Measurements from ENCODE around the gene PIK3CD.
A peak's percentile ranks its signal among the peaks of the same experiment; 100 is the strongest.
"Not testable (repeated sequence)": the region's sequence is repeated elsewhere in the genome, so short reads cannot be mapped to it uniquely, and the experiment has no call there.

PIK3CD gene

GRCh38 chr1:9691108-9691445 lies 39.5 kb downstream of the PIK3CD start:
- no peak for DNase-seq

DNA sequence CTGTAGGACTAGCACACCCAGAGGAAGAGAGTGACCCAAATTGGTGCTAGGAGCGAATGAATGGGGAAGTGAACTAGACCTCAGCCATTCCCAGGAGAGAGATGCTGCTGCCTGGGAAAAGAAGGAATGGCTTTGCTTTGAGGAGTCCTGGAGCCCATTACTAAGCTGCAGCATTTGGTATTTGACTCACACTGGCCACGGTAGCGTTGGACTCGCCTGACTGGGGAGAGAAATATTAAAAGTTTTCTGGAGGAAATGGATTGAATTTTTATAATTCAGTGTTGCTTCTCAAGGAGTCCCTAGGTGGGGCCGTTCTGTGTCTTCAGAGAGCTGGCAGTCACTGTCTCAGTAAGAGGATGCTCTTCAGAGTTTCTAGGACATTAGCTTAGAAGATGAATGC lies 40.2 kb downstream of the PIK3CD start:
- no peak for DNase-seq

GRCh38 chr1:9696793-9697192 lies 45.3 kb downstream of the PIK3CD start:
- no peak for DNase-seq

GRCh38 chr1:9699361-9699760 lies 47.8 kb downstream of the PIK3CD start:
- DNase-seq, result no peak

GRCh38 chr1:9700340-9700739 lies 48.8 kb downstream of the PIK3CD start:
- no peak for DNase-seq

- no peak for DNase-seq
These were observed 50.1 kb downstream of the PIK3CD start for GRCh38 chr1:9701665-9702064.

DNA sequence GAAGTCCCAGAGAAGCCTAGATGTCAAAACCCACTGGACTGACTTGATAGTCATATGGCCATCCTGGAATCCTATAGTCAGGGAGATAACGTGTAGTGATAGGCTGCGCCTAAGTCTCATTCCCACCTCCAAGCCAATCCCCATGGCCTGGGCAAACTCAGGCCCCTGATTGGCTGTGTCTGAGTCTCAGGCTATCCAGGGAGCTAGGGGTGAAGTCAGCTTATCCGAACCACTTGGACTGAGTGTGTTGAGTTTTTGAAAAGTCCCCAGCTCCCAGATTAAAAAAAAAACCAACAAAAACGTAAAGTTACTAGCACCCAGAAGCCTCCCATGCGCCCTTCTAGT lies 51.6 kb downstream of the PIK3CD start:
- DNase-seq, result peak; percentile 39

- DNase-seq, result no peak
These were observed 52.1 kb downstream of the PIK3CD start for GRCh38 chr1:9703681-9704080.

- DNase-seq, result no peak
These were observed 54.0 kb downstream of the PIK3CD start for GRCh38 chr1:9705337-9706093.

DNA sequence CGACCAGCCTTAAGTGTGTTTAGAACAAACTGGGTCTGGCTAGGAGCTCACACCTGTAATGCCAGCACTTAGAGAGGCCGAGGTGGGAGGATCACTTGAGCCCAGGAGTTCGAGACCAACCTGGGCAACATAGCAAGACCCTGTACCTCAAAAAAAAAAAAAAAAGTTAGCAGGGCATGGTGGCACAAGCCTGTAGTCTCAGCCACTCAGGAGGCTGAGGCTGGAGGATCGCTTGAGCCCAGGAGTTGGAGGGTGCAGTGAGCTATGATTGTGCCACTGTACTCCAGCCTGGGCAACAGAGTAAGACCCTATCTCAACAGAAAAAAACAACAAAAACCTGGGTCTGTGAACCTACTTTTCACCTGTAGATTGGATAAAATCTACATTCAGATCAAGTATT lies 54.6 kb downstream of the PIK3CD start:
- no peak for DNase-seq

DNA sequence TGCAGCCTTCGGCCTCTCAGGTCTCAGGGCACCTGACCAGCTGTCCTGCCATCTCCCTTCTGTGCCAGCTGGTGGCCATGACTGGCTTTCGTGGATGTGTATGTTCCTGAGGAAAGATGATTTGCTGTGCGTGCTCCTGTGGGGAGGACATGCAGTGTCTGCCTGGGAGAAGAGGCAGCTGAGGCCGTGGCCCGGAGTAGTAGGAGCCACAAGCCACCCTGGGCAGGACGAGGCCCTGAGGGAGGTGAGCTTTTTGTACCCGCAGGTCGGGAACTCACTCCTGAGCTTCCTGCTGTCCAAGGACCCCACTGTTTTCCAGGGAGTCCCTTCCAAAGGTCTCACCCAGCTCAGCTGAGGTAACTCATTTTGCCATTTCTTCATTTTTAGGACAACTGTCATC lies 58.5 kb downstream of the PIK3CD start:
- no peak for DNase-seq

DNA sequence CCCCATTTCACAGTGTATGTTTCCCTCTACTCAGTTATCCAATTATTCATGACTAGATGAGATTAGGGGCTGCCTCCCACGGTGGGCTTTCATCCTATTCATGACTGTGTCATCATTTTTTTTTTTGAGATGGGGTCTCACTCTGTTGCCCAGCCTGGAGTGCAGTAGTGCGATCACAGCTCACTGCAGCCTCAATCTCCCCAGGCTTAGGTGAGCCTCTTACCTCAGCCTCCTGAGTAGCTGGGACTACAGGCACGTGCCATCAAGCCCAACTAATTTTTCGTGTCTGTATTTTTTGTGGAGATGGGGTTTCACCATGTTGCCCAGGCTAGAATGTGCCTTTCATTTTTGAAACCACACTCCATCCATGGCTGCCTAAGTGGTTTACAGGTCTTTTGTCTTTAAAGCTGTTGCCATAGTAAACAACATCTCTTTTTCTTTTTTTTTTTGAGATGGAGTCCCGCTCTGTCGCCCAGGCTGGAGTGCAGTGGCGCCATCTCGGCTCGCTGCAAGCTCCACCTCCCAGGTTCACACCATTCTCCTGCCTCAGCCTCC lies 60.0 kb downstream of the PIK3CD start:
- DNase-seq, result no peak

- DNase-seq, result not testable (repeated sequence)
These were observed 61.2 kb downstream of the PIK3CD start for GRCh38 chr1:9712767-9713166.

DNA sequence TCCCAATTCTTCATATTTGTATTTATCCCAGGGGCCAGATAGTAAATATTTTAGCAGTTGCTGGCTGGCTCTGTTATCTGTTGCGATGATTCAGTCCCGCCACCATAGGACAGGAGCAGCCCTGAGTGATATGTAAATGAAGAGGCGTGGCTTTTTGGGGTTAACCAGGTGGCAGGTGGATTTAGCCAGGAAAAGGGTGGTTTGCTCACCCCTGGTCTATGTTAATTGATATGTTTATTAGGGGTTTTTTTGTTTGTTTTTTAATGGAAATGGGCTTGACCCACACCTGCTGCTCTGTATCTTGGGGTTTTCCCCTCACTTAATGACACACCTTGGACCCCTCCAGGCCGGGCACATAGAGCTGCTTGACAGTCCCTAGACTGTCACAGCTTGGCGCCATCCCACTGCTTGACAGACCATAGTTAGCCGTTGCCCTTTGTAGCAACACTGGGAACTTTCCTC lies 62.8 kb downstream of the PIK3CD start:
- DNase-seq, result no peak

- no peak for DNase-seq
These were observed 64.2 kb downstream of the PIK3CD start for GRCh38 chr1:9715536-9716226.

DNA sequence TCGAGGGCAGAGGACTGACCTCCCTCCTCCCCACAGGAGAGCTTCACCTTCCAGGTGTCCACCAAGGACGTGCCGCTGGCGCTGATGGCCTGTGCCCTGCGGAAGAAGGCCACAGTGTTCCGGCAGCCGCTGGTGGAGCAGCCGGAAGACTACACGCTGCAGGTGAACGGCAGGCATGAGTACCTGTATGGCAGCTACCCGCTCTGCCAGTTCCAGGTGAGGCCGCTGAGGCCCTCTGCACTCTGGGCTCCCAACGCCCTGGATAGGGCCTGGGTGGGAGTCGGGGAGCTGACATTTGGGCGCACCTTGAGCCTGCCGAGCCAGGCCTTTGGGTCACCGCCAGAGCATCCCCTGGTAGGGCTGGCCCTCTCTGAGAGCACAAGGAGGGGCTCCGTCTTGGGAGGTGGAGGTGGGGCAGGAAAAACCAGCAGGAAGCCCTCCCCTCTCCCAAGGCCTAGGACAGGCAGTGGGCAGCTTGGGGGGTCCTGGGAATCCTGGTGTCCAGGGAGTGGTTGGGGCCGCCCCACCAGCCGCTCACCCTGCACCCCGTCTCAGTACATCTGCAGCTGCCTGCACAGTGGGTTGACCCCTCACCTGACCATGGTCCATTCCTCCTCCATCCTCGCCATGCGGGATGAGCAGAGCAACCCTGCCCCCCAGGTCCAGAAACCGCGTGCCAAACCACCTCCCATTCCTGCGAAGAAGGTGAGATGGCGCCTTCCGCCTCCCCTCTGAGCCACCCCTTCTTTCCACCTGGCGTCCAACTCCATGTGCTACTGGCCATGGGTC lies 65.1 kb downstream of the PIK3CD start:
- DNase-seq, result no peak

- DNase-seq, result no peak
These were observed 65.9 kb downstream of the PIK3CD start for GRCh38 chr1:9717193-9718005.

- DNase-seq, result no peak
These were observed 66.6 kb downstream of the PIK3CD start for GRCh38 chr1:9718006-9718680.

GRCh38 chr1:9719978-9720722 lies 68.6 kb downstream of the PIK3CD start:
- DNase-seq, result no peak

- no peak for DNase-seq
These were observed 69.5 kb downstream of the PIK3CD start for GRCh38 chr1:9720785-9721605.

Data from NCI-H82 (cell line).